NCI-H2196 (cell line): Measurements from ENCODE around the gene RAB29.
"Not testable (repeated sequence)": the region's sequence is repeated elsewhere in the genome, so short reads cannot be mapped to it uniquely, and the experiment has no call there.

ENCODE experiments used
- DNase-seq: peaks from one replicate; lab custom pipeline; 2025; ENCODE audit not compliant: unreplicated experiment; lab: John Stamatoyannopoulos, UW

The RAB29 gene

GRCh38 chr1:205726619-205727125 lies 48.6 kb downstream of the RAB29 start:
- DNase-seq: no peak

GRCh38 chr1:205725514-205725913 lies 49.8 kb downstream of the RAB29 start:
- no peak for DNase-seq

- DNase-seq: not testable (repeated sequence)
Observed at GRCh38 chr1:205720740-205721139, 54.5 kb downstream of the RAB29 start.

- no peak for DNase-seq
Observed at GRCh38 chr1:205719762-205720161, 55.5 kb downstream of the RAB29 start.

- no peak for DNase-seq
Observed at GRCh38 chr1:205719015-205719414, 56.3 kb downstream of the RAB29 start.
